HG03571 (cell line): ENCODE measurements around the gene TMEM266.
"Not testable (repeated sequence)": the region's sequence is repeated elsewhere in the genome, so short reads cannot be mapped to it uniquely, and the experiment has no call there.

ENCODE experiments used
- ATAC-seq: cut with Tn5 transposase; IDR thresholded peaks from one replicate; pipeline ENCODE4 v1.9.1; 2021; ENCODE audit not compliant: unreplicated experiment

TMEM266 gene, protein sequence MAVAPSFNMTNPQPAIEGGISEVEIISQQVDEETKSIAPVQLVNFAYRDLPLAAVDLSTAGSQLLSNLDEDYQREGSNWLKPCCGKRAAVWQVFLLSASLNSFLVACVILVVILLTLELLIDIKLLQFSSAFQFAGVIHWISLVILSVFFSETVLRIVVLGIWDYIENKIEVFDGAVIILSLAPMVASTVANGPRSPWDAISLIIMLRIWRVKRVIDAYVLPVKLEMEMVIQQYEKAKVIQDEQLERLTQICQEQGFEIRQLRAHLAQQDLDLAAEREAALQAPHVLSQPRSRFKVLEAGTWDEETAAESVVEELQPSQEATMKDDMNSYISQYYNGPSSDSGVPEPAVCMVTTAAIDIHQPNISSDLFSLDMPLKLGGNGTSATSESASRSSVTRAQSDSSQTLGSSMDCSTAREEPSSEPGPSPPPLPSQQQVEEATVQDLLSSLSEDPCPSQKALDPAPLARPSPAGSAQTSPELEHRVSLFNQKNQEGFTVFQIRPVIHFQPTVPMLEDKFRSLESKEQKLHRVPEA

DNA sequence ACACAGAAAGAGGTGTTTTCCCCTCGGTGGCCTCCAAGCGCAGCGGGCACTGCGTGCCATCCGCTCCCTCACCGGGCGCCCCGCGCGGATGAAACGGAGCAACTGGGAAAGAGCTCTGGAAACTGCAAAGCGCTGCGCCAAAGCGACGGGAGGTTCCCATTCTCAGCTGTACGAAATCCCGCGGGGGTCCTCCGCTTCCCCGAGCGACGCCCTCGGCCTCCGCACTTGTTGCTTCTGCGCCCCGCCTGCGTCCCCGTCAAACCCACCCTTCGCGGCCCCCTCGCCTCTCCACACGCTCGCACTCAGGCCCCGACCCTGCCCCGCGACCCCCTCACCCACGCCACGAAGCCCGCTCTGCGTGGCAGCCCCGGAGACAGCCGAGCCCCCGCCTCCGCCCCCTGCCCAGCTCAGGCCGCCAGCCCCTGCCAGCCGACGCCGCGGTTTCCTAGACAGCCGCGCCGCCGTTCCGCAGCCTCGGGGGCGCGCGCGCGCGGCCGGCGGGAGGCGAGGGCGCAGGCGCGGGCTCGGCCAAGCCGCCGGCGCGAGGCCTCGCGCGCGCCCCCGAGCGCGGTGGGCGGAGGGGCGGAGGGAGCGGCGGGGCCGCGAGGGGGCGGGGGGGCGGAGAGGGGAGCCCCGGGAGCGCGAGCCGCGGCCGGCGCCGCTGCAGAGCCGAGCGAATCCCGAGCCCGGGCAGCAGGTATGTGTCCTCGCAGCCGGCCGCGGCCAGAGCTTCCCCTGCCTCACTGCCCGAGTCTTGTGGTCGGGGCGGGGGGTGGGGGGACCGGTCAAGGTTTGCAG, at the start of gene TMEM266:
Gene TMEM266 (plus strand): TSS at position 666 of the 798 bp plus-strand sequence. CDS start 74,279 bp downstream, outside the sequence.
- ATAC-seq = no peak

DNA sequence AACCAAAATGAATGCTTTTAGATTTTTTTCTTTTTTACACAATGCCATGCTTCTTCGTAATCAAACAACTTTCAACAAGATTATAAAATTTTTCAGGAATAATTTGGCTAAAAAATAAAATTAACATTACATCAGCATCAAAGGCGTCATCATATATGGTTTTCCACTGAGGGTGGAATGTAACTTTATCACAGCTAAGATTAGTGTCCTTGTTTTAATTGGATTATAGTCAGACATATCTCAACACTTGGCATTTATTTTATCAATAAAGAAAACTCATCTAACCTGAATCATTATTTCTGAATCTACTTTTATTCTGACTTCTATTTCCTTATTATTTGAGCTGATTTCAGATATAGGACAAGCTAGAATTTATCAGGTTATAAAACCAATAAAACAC, 49.2 kb upstream of the TMEM266 start:
- ATAC-seq = no peak

DNA sequence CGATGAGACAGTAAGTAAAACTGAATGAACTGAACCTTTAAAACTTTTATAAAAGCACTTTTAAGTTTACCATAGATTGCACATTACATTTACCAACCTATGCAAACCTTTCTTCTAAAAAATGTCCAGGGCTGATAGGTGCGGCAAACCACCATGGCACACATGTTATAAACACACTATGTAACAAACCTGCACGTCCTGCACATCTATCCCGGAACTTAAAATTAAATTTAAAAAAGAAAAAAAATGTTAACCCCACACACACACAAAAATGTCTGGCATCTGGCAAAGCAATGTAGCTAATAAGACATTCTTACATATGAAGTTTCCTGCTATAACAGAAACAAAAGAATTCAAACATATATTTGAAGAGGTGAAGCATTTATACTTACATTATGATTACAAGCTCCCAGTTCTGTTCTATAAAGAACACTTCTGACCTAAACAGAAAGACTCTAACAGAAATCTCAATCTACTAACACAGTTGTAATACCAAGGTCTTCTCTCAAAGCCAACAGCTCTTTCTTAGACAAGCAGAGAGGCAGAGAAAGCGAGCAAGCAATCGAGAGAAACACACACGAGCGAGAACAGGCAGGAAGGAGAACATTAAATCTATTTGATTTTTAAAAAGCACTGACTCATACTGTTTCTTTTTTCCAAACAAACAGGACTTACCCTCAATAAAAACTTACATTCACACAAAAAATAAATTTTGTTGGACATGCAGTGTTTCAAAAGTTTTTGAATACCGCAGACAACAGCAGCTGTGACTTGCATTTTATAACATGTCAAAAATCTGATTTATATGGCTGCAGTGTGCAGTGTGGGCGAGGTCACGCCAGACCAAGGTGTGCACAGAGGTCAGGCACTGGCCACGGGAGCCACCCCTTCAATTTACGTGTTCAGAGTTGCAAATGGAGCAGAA, 47.9 kb upstream of the TMEM266 start, which contains the start of gene NRG4:
Gene NRG4 (minus strand): TSS at position 798 of the 925 bp plus-strand sequence. CDS start 1,194 bp downstream, outside the sequence.
- ATAC-seq = no peak

DNA sequence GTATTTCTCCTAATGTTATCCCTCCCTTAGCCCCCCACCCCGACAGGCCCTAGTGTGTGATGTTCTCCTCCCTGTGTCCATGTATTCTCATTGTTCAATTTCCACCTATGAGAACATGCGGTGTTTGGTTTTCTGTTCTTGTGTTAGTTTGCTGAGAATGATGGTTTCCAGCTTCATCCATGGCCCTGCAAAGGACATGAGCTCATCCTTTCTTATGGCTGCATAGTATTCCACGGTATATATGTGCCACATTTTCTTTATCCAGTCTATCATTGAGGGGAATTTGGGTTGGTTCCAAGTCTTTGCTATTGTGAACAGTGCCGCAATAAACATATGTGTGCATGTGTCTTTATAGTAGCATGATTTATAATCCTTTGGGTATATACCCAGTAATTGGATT, 46.3 kb upstream of the TMEM266 start:
- not testable (repeated sequence) for ATAC-seq

DNA sequence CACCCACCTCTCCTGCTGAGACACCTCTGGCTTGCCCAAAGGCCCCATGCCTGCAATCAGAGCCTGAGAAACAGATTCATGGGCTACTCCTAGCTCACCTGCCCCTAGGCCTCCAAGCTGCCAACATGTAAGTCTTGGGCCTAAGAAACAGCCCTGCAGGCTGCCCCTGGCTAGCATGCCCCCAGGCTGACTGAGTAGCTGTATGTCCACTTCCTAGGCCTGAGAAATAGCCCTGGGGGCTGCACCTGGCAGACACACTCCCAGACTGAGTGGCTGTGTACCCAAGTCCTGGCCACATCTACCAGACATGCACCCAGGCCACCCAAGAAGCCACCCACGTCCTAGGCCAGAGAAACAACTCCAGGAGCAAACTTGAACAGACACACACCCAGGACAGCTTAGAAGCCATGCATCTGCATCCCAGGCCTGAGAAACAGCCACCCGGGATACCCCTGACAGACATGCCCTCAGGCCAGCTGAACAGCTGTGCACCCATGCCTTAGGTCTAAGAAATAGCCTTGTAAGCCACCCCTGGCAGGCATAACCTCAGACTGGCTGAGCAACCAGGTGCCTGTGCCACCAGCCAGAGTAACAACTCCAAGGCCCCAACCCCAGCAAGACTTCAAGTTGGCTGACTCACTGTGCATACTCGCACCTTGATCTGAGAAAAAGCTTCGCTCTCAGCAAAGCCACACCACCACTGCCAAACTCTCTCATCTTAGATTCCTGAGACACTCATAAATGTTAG, 35.6 kb upstream of the TMEM266 start:
- ATAC-seq = no peak

DNA sequence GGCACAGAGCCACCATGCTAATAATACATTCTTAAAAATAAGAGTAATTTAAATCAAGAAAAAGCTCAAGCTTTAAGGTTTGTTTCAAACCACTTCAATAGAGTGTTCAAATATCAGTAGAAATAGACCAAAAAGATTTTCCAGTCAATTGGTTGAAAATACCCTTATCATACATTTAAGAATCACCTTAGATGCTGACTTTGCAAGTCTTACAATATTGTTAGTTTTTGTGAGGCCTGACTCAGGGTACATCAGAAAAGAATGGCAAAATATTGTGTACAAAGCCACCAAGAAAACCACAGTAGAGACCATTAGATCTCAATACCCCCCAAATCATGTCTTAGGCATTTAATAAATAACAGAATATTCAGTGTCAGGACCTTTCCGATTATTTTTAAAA, 27.7 kb upstream of the TMEM266 start:
- ATAC-seq = no peak

DNA sequence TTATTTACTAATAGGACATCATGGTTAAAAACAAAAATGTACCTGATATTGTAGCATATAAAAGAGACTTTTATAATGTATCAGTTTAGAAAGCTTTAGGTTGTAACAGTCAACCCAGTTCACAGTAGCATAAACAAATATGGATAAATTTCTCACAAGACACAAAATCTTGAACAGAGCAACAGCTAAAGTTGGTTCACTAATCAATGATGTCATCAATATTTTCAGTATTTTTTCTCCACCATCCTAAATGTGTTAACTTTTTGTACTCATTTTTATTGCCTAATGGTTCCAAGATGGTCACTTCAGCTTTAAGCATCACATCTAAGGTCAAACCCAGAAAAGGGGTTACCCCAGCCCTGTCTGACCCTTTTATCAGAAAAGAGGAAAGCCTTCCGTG, 26.3 kb upstream of the TMEM266 start:
- no peak for ATAC-seq

DNA sequence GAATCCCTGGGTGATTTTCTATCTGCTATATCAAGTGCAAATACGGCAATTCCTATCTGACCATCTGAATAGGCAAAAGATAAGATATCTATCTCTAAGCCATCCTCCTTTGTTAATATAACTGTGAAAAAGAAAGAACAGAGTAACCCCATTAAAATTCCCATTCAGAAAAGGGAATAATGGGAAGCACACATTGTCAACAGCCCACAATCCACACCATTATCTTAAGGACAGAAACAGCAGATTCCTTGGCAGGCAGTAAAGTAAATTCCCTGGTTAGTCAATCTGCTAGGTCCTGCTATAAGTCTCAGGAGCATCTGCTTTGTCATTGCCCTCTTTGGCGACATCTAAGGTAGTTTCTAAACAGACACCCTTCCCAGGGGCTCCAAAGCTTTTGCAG, 25.7 kb upstream of the TMEM266 start:
- ATAC-seq = no peak

DNA sequence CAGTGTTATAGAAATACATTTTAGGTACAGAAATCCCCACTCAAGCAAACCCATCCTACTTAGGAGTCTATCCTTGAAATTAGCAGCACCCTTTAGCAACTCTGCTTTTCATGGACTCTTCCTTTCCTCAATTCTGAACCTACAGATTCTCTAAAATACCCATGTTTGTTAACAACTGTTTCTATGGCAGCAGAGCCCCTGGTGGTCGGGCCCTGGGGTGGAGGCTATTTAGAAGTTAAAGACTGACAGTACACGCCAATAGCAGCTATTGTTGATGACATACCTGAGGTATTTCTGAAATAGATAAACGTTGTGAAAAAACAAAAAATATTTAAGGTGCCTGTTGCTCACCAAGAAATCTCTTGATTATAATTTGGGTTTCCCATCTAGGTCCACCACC, 24.2 kb upstream of the TMEM266 start:
- ATAC-seq = no peak

DNA sequence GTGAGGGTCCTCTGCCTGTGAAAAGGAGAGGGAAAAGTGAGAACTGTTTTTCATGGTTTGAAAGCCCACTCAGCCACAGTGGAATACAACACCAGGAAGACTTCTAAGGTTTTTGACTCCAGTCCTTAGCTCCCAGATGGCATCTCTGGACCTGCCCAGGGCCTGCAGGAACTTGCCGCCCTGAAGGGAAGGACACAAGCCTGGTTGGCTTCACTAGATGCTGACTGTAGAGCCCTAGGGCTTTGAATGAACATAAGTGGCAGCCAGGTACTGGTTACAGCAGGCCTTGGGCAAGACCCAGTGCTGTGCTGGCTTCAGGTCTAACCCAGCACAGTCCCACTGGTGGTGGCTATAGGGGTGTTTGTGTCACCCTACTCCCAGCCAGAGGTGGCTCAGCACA, 21.3 kb upstream of the TMEM266 start:
- ATAC-seq = no peak

DNA sequence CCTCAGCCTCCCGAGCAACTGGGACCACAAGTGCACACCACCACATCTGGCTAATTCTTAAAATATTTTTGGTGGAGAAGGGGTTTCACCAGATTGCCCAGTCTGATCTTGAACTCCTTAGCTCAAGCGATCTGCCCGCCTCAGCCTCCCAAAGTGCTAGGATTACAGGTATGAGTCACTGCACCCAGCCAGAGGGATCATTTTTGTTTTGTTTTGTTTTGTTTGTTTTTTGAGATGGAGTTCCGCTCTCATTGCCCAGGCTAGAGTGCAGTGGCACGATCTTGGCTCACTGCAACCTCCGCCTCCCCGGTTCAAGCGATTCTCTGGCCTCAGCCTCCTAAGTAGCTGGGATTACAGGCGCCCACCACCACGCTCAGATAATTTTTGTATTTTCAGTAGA, 5.6 kb upstream of the TMEM266 start:
- not testable (repeated sequence) for ATAC-seq

DNA sequence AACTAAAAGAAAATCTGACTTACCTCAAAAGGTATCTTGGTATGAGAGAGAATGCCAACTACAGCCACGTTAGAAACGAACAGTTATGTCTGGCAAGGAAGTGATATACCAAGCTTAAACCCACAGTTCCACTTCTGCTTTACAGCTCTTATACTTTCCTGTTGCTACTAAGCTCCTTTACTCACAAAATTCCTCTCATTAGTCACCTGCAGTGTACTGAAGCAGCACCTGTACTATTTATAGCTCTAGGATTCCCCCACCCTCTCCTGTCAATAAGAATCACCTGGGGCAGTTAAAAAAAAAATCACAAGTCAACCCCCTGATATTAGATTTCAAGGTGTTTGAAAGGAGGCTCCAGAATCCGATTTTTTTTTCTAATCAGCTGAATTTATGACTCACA, 2.9 kb upstream of the TMEM266 start:
- peak; percentile 47 for ATAC-seq

DNA sequence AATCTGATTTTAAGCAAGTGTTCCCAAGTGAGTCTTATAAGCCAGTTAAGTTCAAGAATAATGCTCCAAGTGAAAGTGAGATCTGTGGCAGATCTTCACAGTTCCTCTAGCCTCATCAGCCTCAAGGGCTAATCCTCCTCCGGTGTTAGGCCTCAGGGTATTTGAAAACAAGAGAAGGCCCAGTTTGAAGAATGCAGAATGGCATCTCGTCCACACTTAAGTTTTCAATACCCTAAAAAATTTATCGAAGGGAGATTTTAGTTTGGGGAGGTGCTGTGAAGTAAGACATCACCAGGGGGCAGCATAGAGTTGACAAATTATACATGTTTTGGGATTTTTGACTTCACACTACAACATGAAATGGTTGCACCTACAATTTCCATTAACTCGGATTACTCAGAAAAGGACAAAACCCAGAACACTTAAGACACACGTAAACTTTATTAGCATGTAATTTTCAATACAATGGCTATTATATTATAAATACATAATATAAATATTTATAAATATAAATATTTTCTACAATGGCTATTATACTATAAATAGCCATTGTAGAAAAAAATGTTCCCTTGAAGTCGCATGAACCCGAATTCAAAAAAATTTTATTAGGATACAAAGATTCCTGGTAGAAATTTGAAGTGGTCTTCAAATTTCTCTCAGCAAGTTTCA, 2.3 kb upstream of the TMEM266 start:
- ATAC-seq = peak; percentile 14

DNA sequence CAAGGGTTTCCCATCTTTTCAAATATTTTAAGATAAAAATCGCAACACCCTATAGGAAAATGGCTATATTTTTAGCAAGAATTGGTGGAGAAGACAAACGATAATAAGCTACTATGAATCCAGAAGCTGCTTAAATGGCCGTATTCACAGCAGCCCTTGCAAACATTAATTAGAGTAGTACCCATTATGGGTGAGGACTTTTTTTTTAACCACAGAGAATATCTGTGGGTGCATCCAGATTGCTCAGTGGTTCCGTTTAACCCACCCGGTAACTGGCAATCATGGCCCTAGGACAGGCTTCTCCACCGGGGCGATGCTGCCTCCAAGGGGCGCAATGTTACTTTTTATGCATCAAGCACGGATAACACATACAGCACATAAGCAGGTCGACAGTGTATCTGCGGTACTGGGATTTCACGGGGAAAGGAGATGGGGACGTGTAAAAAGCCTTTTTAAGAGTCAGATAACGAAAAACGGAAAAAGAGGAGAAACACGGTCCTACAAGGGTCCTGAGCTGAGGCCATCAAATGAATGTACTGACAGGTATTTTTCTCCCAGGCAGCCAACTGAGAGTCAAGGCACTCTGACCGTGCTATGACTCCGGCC, 968 bp upstream of the TMEM266 start:
- no peak for ATAC-seq

DNA sequence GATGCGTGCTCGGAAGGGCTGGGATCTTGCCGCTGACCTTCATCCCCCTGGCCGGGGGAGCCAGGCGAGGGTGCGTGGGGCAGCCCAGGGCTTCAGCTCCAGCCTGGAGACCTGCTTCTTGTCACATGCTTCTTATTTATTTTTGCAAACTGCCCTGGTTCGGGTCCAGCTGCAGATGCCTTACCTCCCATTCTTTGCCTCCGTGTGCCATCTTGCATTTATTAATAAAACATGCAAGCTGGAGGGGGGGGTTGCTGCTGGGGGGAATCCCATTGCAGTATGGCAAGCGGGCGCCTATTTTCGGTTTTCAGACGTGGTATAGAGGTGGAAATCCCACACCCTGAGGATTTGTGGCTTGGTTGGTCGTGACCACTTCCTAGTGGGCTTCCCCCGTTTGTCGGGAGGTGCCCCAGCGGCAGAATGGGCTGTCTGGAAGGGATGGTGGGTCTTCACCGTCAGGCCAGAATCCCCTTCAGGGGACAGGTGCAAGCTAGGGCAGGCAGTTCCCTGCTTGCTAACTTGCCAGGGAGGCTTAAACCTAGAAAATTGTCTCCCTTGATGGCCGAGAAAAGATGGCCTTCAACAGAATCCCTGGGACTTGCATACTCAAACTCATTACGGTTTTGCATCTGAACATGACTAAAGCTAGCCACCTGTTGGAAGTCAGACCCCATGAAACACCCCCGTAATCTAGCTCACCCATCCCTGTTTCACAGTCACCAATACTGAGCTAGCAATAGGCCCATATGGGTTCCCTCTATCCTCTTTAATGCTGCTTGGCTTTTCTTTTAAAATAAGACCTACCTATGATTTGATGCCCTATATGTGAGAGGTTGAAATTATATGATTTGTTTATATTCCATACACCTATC, 569 bp downstream of the TMEM266 start:
- ATAC-seq = no peak

DNA sequence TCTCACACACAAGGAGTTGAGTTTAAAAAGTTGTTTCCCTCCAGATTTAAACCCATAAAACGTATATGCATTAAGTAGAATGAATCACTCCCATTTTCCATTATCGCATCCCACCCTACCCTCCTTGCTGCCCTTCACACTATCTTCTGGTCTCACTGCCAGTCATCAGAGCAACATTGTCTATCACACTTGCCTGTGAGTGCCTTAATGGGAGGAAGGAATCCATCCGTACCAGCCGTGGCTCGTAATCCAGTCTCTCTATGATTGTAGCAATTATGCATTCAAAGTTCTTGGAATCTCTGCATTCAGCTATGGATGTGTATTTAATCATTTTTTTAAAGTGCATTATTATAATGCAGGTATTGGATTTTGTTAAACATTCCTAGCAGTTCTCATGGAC, 1.9 kb downstream of the TMEM266 start:
- ATAC-seq = no peak

DNA sequence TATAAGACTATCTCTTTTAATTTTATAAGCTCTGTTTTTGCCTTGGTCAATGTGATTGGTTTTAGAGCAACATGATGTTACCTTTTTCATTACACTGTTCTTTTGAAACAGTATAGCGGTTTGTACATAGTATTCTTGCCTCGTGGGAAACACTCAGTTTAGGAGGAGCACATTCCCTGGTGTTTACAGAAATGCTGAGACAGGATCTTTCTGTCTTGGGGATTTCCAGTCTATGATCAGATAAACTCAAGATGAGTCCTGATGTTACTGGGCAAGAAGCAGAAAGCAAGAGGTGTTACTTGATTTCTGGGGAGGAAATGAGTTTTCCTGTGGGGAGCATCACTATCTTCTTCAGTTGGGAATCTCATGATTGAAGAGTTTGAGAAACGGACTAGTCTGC, 2.5 kb downstream of the TMEM266 start:
- no peak for ATAC-seq

DNA sequence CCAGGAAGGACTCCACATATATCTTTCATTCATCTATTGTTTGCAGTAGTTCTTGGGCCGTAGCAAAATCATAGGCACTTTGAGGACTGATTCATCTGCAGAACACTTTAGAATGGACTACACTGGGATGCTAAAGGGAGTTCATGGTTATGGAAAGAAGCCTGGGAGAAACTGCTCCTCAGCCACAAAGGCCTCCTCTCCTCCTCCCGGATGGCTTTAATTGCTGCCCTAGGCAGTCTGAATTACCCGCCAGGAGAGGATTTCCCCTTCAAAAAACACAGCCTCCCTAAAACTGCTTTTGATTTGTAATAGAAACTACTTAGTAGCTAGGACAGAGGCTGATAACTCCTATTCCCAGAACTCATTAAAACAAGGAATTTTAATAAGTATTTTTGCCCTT, 4.6 kb downstream of the TMEM266 start:
- ATAC-seq = no peak
